RCC 7860 (cell line): Measurements from ENCODE around the gene CUL7.
A peak's percentile ranks its signal among the peaks of the same experiment; 100 is the strongest.
"Not testable (repeated sequence)": the region's sequence is repeated elsewhere in the genome, so short reads cannot be mapped to it uniquely, and the experiment has no call there.

Experiments
- DNase-seq: peaks from one replicate; pipeline ENCODE4 v3.0.0-alpha.2; 2015; ENCODE audit warnings: low spot score
- FAIRE-seq: peaks from 2 replicates; lab custom pipeline; 2012; peaks lifted over from hg19 to GRCh38; lab: Jason Lieb, UNC

Gene CUL7

DNA sequence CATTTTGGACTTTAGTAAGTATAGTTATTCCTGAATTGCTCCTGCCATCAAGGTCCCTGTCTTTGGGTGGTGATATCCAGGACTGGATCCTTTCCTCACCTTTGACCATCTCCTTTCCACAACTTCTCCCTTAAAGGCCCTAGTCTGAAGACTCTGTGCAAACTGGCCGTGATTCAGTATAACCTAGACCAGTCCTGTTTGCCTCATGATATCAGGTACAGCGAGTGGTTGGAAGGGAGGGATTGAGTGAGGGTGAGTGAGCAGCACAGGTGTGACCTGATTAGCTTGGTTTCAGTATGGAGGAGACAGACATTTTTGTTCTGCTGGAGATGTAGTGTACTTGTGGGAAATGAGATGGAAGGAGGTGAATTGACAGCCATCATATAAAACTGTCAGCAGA is 34.5 kb downstream of the CUL7 start:
- no peak for FAIRE-seq
- DNase-seq: no peak

DNA sequence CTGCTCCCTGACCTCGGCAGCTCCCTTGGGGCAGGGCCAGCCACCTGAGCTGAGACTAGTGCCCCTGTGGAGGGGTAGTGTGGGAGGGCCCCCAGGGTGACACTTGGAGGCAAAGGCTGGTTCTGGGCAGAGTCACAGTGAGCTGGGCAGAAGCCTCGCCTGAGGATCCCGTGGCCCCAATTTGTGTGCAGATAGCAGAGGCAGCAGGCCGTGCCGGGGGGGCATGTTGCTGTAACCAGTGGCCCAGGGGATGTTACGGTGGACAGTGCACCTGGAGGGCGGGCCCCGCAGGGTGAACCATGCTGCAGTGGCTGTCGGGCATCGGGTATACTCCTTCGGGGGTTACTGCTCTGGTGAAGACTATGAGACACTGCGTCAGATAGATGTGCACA is 36.7 kb downstream of the CUL7 start:
- FAIRE-seq: no peak
- no peak for DNase-seq

DNA sequence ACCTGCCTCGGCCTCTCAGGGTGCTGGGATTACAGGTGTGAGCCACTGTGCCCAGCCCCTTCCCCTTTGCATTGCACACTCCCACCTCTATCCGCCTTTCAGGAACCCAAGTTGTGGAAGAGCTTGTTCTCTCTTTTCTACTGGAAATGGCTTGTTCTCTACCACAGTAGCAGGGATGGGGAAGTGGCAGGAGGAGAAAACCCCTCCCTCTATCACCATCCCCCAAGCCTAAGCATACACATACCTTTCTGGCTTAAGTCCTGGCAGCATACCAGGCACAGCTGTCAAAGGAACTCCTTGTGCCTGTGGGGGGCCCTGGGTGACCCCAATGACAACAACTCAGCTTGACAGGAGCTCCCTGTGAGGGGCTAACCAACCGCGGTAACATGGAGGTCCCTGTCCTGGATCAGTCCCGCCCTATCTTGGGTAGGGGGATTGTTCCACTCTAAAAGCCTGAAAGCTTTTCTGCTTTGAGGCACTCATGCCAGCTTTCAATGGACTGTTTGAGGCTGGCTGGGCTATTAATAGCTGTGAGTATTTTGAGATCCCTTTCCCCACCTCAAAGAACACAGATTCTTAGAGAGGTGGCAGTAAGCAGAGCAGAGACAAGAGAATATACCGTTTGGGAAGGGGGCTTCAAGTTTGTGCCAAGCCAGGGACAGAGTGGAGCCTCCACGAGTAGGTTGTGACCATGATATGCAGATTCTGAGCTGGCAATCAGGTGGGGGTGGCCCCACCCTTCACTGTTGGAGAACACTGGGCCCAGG is 37.3 kb downstream of the CUL7 start:
- FAIRE-seq (no peak), DNase-seq (no peak)

DNA sequence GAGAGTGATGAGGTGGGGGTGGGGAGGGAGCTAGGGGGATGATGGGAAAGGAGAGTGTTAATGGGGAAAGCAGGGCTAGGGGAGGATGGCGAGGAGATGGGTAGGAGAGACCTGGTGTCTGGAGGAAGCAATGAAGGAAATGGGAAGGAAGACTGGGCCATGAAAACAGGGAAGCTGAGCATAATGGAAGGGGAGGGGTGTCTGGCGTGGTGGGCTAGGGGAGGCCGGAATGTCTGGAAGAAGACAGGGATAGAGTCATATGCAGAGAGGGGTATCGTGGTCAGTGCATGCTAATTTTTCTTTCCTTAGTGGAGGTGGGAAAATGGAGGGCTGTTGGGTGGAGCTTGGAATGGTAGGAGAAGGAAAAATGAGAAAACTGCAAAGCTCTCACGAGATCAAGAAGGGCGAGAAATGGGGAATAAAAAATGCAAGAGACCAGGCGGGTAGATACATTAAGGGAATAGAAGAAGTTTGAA is 39.2 kb downstream of the CUL7 start:
- FAIRE-seq: no peak
- DNase-seq: no peak

DNA sequence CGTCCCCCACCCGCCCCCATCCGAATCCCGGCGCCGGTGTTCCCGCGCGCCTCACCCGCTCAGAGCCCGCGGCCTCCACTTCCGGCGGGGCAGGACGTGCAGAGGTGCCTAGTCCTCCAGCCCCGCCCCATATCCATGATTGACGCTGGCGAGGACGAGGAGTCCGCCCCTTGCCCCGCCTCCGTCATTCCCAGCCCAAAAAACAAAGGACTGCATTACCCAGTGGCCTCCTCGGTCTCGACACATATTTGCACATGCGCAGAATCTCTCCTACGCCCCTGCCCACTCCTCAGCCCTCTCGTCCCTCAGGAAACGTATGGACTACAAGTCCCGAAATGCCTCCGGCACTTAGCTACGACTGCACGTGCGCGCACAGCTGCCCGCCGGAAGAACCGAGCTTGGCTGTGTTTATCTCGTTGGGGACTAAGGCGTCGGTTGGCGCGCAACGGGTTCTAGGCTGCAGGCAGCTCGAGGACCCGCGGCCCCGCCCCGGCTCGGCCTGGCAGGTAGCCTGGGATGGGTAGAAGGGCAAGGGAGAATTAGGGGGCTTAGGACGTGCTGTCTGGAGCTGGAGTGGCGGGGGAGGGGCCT is 39.7 kb downstream of the CUL7 start, which contains the start of the genes KLHDC3 and MEA1:
Gene KLHDC3, plus strand, starts transcription at position 407 of the 591 bp plus-strand sequence. CDS start 2,944 bp downstream, outside the sequence.
Gene MEA1, minus strand, starts transcription at position 104 of the 591 bp plus-strand sequence. CDS start 133 bp downstream, outside the sequence.
- FAIRE-seq (peak; percentile 86), DNase-seq (peak; percentile 99)

DNA sequence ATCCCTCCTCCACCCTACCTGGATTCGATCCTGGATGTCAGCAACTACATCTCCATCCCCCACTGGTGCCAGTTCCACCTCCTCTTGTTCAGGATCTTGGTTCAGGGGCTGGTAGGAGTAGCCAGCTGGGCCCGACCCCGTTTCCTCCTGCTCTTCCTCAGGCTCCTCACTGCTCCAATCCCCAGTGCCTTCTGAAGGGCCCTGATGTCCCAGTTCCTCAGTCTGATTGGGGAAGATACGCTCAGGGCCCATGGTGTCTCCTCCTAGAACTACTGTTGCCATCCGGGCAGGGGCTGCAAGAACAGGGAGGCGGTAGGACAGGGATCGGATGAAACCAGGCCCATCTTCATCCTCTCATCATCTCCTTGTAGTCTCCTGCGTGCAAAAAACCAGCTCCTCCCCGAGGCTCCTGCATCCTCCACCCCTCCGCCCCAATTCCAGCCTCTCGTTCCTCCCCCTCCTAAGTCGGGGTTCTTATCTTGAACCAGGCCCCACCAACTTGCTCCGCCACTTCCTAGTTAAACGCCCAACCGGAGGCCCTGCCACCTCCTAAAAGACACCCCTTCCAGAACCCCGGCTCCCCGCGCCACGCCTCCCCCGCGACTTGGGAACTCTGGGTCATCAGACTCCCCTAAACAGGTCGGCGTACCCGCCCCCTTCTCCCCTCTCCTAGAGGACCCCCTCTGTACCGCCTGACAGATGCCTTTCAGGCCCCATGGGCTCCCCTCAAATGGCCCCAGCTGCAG is 40.4 kb downstream of the CUL7 start:
- no peak for FAIRE-seq

DNA sequence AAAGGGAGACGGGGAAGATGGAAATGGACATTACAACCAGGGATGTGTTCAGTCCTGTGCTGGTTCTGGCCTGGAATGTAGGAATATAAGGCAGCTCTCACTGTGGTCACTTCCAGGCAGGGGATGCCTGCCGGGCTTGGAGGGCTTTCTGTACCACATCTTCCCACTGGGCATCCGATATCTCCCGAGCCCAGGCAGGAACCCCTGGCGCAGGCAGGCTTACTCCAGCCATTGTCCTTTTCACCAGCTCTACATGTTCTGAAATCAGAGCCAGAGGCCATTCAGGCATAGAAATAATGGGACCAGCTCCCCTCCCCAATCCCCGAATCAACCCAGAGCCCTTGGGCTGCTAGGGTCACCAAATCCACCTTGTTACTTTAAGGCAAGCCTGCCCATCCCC is 41.3 kb downstream of the CUL7 start:
- FAIRE-seq (no peak), DNase-seq (no peak)

More for the DNA sequence above, 40.4 kb downstream of the CUL7 start:
- no peak for DNase-seq

DNA sequence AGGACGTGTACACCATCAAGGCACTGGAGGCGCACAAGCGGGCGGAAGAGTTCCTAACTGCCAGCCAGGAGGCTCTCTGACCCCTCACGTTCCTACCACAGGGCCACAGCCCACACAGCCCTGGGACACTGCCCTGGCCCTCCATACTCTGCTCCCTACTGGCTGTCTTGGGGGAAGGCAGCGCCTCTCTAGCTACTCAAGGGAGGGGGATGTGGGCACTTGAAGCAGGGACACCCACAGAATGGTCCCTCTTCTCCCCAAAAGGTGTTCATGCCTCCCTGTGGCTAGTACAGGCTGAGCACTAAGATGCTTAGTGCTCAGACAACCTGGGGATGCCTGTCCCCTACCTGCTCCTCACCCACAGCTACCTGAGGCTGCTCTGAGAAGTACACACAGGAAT is 42.4 kb downstream of the CUL7 start:
- no peak for FAIRE-seq
- no peak for DNase-seq

DNA sequence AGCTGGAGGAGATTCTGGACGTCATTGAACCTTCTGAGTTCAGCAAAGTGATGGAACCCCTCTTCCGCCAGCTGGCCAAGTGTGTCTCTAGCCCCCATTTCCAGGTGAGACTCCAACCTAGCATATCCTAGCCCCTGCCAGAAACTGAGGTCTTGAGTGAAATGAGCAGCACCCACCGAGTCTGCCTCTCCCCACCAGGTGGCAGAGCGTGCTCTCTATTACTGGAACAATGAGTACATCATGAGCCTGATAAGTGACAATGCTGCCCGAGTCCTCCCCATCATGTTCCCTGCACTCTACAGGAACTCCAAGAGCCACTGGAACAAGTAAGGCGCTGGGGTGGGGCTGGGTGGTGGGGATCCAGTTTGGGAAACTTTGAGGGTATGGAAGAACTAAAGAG is 44.5 kb downstream of the CUL7 start:
- no peak for FAIRE-seq
- no peak for DNase-seq

DNA sequence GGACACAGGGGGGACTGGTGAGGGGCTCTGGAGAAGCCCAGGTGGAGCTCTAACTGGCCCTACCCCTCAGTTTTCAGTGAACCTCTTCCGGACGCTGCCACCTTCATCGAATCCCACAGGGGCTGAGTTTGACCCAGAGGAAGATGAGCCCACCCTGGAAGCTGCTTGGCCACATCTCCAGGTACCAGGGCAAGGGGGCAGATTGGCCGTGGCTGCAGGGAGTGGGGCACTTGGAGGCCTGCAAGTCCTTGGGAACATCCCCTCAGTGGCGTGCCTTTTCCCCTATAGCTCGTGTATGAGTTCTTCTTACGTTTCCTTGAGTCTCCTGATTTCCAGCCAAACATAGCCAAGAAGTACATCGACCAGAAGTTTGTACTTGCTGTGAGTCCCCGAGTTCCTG is 46.5 kb downstream of the CUL7 start:
- FAIRE-seq (no peak), DNase-seq (no peak)

DNA sequence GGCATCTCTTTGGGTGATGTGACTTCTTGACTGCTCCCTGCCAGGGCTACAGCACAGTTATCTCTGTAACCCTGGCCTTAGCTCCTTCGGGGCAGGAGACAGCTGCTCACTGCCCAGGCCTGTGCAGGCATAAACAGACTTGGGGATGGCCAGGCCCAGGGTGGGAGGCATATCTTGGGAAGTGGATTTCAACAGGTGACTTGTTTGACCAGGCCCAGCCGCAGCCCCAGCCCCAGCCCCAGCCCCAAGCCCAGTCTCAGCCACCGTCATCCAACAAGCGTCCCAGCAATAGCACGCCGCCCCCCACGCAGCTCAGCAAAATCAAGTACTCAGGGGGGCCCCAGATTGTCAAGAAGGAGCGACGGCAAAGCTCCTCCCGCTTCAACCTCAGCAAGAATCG is 47.4 kb downstream of the CUL7 start:
- FAIRE-seq: no peak
- no peak for DNase-seq

DNA sequence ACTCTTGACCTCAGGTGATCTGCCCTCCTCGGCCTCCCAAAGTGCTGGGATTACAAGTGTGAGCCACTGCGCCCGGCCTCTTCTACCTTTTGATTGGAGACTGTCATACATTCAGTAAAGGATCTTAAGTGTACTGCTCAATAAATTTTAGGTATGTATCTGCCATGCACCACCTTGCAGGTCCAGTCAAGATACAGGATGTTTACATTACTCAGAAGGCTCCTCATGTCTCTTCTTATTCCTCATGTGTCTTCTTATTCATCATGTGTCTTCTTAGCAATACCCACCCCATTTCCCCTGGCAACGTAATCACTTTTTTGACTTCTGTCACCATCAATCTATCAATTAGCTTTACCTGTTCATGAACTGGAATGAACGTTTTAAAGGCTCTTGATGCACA is 47.8 kb downstream of the CUL7 start:
- no peak for FAIRE-seq
- no peak for DNase-seq

DNA sequence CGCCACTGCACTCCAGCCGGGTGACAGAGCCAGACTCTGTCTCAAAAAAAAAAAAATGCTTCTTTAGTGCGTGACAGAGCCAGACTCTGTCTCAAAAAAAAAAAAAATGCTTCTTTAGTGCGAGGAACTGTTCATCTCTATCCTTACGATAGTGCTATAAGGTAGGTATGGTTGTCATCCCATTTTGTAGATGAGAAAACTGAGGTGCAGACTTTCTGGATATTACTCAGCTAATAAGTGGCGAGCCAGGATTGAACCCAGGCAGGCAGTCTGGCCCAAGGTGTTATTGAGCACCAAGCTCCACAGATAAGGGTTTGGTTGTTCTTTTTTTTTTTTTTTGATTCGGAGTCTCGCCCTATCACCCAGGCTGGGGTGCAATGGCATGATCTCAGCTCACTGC is 51.8 kb downstream of the CUL7 start:
- DNase-seq: no peak
- FAIRE-seq: no peak

DNA sequence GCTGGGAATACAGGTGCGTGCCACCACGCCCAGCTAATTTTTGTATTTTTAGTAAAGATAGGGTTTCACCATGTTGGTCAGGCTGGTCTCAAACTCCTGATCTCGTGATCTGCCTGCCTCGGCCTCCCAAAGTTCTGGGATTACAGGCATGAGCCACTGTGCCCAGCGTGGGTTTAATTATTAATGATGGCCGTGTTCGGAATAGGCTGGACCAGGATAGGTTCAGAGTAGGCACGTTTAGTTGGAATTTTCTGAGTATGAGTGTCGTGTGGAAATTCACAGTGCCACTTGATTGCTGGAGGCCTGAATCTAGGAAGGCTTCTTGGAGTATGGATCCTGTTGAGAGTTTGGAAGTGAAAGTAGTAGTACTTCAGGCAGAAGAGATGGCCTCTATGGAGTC is 55.4 kb downstream of the CUL7 start:
- FAIRE-seq, DNase-seq: not testable (repeated sequence)

DNA sequence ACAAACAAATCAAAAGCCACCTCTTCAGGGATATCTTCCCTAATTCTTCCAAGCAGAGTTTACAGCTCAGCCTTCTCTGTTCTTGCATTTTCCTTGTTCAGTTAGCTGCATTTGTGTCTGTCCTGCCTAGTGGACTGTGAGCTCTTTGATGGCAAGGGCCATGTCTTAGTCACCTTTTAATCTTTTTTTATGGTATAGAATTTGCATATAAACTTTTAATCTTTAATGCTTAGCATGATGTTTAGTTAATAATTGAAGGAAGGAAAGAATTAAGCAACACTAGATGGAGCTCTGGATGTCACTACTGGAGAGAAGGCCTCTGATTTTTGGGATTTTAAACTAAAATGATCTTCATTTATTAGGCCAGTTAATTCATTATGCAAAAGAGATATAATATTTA is 57.1 kb downstream of the CUL7 start:
- peak; percentile 18 for DNase-seq

DNA sequence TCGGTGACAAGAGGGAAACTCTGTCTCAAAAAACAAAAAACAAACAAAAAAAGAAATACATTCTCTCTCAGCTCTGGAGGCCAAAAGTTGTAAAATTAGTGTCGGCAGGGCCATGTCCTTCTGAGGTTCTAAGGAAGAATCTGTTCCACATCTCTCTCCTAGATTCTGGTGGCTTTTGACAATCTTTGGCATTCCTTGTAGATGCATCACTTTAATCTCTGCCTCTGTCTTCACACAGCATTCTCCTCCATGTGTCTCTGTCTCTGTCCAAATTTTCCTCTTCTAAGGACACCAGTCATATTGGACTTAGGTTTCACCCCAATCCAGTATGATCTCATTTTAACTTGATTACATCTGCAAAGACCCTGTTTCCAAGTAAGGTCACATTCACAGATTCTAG is 60.2 kb downstream of the CUL7 start:
- DNase-seq (no peak), FAIRE-seq (no peak)

More for the DNA sequence above, 57.1 kb downstream of the CUL7 start:
- FAIRE-seq: peak; percentile 49

DNA sequence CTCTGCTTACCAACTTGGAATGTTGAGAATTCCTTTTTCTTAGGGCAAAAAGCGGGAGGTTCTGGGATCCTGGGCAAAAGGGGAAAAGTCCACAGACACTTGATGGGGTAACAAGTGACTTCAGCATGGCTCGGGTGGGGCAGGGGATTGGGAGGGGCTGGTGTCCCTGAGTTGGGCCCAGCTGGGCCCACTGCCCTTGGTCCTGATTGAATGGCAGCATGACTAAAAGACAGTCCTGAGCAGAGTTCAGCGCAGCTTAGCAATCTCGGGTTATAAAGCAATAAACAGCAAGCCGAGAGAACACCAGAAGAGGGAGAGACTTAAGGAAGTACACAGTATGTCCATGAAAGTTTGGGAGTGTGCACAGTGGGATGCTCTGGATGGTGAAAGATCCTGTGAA is 63.7 kb downstream of the CUL7 start:
- DNase-seq (no peak), FAIRE-seq (no peak)

DNA sequence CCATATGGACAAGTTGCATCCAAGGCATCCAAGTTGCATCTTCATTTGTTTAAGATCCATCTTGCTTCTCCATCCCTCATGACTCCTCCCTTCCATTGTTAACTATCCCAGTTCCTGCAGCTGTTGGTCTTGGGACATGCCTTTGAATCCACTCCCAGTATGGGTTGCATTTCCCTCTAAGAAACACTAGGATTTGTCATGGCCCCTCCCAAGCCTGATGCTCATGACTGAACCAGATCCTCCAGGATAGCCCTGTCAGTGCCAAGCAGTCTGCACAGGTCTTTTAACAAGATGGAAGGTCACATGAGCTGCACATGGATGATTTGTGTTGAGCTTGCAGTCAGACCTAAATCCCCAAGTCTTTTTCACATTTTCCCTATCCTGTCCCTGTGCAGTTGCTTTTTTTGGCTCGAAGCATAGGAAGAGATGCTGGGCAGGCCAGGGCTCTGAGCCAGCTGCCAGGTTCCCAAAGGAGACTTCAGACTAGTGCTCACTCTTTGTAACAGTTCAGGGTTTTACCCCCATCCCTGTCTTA is 65.1 kb downstream of the CUL7 start:
- no peak for DNase-seq

More for the DNA sequence above, 65.1 kb downstream of the CUL7 start:
- no peak for FAIRE-seq
